HG02642 (cell line): ENCODE results near the gene ACTA2.

Experiments
- ATAC-seq: cut with Tn5 transposase; IDR thresholded peaks from one replicate; pipeline ENCODE4 v1.9.1; 2021; ENCODE audit warnings: mild to moderate bottlenecking; ENCODE audit not compliant: unreplicated experiment, poor library complexity

ACTA2 gene

DNA sequence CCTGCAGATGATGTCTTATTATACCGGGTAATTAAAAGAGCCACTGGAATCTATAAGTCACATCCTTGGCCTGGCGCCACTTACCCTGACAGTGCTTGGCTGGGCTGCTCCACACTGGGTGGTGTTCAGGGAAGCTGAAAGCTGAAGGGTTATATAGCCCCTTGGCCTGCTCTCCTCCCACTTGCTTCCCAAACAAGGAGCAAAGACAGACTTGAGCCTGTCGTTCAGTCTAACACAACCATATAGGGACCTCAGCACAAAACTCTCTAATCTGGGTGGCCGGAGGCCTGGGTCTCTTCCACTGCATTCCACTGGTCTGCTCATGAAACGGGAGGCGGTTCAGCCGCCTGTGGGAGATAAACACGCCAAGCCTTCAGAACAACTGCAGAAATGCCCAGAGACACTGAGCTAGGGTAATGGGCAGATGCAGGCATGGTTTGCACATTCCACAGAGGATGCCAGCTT lies at the start of gene ACTA2:
Gene ACTA2 (minus strand): TSS at position 127 of the 465 bp plus-strand sequence. CDS start 3,843 bp downstream, outside the sequence.
- ATAC-seq = no peak

DNA sequence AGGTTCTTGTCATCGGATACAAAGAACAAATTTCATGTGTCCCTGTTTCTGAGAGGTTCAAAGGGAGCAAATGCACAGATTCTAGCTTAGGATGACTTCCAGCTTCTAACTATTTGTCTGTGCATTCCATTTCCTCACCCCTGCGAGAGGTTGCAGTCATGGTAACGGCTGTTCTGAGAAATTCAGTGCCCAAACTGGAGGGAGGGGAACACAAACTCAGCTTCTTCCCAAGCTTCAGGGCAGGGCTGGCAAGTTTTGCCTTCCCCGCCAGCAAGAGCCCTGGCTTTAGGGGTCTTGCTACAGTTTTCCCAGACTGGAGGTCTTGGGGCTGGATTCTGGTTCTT lies 49.1 kb upstream of the ACTA2 start:
- ATAC-seq = no peak

DNA sequence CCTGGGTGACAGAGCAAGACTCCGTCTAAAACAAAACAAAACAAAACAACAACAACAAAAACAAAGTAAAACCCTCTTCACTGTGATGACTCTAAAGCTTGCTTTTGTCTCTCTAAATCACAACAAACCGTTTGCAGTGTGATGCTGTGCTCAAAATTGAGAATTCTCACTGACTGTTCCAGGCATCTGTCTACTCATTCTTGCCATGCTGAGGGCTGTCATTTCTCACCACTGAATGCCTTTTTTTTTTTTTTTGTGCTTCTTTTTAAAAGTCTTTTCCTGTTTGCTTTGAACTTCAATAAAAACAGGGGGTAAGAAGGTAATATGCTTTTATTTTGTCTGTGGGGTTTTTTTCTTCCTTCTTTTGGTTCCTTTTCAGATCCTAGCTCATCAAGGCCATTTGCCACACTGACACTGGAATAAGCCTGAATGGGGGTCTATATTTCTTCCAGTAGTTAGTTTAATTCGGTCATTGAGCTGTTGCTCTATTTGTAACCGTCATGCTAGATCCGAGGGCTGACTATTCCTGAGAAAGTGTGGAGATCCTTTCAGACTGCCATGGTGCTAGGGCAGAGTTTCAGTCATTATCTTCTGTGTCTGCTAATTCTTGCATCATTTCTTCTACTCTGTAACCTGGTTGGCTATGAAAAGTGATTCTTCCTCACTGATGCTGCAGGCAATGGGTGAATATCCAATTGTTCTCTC lies 48.6 kb upstream of the ACTA2 start:
- no peak for ATAC-seq

DNA sequence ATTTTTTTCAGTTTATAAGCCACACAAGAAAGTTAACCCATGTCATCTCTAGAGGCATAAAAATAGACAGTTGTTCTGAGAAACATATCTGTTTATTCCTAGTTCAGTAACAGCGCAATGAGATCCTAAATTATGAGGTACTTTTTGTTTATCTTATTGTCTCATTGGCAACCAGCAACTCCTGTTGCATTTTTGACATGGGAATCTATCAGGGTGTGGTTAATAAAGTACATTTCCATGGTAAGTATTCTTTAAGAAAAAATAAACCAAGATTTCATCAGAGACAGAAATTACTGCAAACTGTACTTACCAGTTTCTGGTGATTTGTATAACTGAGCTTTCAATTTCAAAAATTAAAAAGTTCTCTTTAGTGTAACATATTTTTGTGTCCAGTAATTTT lies 47.1 kb upstream of the ACTA2 start:
- no peak for ATAC-seq

DNA sequence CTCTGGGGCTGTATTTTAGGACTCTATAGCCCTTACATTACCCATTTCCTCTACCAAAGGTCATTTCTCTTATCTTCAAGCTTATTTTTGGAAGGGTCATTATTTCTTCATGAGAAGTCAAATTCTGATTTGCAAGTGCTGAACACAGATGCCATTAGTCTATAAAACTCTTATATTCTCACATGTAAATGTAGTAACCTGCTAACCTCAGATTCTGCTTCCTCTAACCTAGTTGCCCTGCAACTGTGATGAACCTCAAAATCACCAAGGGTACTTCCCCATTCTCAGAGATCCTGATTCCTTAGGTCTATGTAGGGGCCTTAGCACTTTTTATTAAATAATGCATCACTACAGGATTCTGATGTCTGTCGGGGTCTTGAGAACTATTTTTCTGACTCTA lies 44.4 kb upstream of the ACTA2 start:
- ATAC-seq = no peak

DNA sequence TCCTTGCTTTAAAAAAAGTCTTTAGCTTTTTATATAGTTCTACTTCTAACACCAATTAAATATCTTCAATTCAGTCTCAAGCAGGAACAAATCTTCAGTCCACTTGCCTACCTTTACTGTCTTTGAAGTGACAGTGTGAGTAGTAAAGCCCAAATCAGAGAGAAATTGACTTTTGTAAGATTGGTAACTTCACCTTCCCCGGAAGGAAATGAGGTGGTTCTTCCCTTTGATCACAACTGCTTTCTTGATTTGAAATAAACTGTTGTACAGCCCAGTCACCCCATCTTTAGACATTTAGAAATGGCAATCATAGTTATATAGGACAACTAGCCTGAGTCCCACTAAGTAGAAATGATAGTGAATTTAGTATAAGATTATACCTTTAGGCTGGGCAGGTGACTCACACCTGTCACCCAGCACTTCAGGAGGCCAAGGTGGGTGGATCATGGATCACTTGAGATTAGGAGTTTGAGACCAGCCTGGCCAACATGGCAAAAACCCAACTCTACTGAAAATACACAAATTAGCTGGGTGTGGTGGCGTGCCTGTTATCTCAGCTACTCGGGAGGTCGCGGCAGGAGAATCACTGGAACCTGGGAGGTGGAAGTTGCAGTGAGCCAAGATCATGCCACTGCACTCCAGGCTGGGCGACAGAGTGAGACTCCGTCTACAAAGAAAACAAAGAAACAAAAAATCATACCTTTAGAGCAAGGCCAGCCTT lies 42.7 kb upstream of the ACTA2 start:
- ATAC-seq = no peak

DNA sequence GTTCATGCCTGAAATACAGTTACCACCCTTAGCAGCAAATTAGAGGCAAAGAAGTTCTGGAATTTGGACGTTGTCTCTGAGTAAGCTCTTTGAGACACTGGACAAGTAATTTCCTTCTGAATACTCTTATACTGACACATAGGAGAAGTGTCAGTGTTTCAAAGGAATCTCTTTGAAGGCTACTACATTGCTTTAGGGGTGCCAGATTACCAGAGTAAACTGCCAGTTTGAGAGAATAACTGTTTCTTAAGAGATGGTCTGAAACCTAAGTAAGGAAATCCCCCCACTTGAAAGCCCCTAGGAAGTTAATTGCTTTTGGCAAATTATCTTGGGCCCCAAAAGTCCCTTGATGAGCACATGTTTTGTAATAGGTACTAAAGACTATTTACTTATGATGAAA lies 41.4 kb upstream of the ACTA2 start:
- ATAC-seq = no peak

DNA sequence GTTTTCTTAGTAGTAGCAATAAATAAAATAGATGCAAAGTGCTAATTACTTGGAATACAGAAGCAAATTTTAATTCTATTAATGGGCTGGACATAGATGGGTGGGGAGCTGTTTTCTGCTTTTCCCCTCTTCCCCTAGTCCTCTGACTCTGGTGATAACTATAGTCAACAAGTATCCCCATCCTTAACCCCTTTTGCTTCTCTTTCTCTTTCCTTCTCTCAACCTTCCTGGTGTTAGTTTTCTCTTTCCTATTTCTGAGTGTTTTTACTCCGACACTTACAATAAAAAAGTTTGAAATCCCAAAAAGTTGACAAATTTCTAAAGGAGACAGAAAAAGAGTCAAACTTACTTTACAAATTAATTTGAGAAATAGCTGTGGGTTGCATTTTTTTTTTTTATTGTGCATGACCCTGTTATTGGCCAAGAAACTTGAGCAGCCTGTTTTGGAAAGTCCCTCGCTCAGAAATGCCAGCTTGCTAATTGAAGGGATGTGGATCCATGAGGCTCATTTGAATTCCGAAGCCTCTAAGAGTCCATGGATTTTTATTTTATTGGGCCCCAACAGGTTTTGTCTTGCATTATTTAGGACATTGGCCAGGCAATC lies 40.5 kb upstream of the ACTA2 start:
- ATAC-seq = no peak

DNA sequence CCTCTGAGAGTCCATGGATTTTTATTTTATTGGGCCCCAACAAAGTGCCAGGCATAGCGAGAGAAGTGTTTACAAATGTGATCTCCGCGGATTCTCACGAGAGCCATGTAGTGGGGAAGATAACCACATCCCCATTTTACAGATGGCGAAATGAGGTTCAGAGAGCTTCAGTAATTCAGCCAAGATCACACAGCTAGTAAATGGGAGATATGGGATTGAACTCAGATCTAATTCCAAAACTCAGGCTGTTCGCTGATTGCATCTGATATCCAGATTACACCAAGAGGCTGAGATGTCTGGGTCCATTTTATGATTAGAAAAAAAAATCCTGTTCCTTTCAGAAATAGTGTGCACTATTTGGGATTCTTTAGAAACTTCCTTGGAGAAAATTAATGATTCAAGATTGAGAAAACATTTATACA lies 39.3 kb upstream of the ACTA2 start:
- ATAC-seq = no peak

DNA sequence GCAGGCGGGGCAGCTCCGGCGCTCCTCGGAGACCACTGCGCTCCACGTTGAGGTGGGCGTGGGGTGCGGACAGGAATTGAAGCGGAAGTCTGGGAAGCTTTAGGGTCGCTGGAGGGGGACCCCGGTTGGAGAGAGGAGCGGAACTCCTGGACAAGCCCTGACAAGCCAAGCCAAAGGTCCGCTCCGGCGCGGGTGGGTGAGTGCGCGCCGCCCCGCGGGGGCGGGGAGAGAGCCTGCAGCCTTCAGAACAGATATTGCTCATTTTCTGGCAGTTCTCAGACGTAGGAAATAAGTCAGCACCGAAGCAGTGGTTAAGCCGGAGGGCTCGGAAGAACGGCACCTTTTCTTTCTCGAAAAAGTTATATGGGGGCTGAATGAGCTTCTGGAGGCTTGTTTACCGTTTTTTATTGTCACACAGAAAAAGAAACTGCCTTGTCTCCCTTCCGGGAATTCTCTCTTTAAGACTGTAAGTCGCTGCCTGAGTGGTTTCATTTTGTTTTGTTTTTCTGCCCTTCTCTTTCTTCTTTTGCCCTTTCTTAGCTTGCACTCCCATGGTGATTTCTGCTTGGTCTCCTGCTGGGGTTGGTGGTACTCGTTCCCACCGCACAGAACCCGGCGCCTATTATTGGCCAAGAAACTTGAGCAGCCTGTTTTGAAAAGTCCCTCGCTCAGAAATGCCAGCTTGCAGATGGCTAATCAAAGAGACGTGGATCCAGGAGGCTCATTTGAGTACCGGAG lies 38.8 kb upstream of the ACTA2 start:
- peak; percentile 53 for ATAC-seq

DNA sequence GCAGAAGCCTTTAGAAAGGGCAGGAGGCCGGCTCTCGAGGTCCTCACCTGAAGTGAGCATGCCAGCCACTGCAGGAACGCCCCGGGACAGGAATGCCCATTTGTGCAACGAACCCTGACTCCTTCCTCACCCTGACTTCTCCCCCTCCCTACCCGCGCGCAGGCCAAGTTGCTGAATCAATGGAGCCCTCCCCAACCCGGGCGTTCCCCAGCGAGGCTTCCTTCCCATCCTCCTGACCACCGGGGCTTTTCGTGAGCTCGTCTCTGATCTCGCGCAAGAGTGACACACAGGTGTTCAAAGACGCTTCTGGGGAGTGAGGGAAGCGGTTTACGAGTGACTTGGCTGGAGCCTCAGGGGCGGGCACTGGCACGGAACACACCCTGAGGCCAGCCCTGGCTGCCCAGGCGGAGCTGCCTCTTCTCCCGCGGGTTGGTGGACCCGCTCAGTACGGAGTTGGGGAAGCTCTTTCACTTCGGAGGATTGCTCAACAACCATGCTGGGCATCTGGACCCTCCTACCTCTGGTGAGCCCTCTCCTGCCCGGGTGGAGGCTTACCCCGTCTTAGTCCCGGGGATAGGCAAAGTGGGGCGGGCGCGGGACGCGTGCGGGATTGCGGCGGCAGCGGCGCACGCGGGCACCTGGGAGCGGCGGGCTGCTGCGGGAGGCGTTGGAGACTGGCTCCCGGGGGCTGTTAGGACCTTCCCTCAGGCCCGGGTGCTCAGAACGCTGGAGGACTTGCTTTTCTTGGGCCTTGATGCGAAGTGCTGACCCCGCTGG lies 38.0 kb upstream of the ACTA2 start, which contains the start of gene FAS:
Gene FAS (plus strand): TSS at position 415 of the 777 bp plus-strand sequence. CDS start 79 bp downstream, at position 494.
- peak; percentile 76 for ATAC-seq

DNA sequence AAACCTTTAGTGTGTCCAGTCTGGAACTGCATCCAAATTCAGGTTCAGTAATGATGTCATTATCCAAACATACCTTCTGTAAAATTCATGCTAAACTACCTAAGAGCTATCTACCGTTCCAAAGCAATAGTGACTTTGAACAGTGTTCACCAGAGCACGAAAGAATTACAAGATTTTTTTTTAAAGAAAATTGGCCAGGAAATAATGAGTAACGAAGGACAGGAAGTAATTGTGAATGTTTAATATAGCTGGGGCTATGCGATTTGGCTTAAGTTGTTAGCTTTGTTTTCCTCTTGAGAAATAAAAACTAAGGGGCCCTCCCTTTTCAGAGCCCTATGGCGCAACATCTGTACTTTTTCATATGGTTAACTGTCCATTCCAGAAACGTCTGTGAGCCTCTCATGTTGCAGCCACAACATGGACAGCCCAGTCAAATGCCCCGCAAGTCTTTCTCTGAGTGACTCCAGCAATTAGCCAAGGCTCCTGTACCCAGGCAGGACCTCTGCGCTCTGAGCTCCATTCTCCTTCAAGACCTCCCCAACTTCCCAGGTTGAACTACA lies 37.3 kb upstream of the ACTA2 start:
- peak; percentile 0 for ATAC-seq

DNA sequence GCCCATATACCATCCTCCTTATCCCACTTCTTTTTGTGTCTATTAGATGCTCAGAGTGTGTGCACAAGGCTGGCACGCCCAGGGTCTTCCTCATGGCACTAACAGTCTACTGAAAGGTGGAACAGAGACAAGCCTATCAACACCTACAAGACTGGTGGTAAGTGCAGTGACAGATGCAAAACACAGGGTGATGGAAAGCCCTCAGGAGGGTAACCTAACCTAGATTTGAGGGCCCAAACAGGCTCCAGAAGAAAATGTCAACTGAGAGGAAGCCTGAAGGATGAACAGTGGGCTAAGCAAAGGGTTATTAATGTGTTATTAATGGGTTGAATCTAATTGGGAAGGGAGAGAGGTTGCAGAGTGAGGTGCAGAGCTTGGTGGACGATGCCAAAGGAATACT lies 36.9 kb upstream of the ACTA2 start:
- ATAC-seq = no peak

DNA sequence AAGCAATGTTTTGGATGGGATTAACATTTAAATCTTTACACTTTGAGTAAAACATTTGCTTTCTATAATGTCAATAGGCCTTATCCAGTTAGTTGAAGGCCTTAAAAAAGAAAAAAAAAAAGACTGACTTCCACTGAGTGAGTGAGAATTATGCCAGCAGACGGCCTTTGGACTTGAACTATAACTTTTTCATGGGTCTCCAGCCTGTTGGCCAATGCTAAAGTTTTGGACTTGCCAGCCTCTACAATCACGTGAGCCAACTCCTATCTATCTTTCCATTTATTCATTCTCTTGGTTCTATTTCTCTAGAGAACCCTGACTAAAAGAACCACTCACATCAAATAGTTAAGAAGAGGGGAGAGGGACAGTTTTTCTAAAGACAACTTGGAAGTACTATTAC lies 35.3 kb upstream of the ACTA2 start:
- ATAC-seq = no peak

DNA sequence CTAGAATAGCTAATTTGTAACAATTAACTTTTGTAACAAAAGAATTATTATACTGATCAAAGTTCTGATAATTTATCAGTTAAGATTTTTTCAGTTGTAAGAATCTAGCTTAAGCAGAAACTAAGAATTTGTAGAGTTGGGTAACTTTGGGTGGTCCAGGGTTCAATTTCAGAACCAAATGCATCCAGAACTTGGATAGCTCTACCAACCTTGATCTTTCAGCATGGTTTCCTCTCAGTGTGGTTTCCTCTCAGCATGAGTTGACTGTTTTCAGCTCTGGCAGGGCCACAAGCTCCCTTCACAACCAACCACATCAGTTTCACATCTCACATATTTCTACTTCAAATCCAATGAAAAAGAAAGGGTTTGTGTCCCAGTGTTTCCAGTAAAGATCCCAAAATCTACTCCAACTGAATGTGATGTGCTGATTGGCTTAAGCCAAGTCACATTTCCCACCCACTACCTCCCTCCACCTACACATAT lies 34.7 kb upstream of the ACTA2 start:
- ATAC-seq = no peak

DNA sequence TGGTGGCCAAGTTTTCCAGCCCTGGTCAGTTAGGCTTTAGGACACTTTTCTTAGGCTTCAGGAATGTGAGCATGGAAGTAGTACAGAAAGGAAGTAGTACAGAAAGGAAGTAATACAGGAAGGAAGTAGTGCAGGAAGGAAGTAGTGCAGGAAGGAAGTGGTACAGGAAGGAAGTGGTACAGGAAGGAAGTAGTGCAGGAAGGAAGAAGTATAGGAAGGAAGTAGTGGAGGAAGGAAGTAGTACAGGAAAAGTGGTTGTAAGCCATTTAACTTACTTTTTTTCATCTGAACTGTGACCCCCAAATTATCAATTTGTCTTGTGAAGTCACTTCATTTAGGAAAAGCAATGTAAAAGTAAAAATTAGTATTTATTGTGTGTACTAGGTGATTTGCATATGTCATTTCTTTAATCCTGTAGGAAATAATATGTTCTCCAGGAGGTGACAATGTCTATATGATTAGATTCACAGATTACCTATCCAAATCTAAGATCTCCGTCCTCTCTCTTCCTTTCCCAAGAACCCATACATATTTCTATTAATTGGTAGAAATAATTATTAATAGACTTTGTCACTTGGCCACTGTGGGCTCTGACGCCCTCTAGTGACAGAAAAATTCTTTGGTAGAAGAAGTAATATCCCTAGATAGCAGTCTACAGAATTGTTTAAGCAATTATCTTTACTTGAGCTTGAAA lies 34.1 kb upstream of the ACTA2 start:
- no peak for ATAC-seq

DNA sequence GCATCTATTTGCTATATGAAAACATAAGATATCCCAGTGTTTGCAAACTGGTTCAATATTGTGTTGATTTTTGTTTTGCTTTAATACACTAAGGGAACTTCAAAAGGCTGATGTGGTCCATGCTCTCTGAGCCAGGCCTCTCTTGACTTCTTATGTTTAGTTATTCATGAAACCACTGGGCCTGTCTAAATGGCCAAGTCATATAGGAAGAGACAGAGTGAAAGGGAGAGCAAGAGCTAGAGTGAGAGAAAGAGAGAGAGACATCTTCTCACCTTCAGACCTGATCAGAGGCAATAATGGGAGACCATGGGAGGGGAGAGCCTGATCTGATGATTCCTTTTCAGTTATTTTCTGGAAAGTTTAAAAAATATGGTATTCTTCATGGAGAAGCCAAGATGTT lies 32.0 kb upstream of the ACTA2 start:
- no peak for ATAC-seq

DNA sequence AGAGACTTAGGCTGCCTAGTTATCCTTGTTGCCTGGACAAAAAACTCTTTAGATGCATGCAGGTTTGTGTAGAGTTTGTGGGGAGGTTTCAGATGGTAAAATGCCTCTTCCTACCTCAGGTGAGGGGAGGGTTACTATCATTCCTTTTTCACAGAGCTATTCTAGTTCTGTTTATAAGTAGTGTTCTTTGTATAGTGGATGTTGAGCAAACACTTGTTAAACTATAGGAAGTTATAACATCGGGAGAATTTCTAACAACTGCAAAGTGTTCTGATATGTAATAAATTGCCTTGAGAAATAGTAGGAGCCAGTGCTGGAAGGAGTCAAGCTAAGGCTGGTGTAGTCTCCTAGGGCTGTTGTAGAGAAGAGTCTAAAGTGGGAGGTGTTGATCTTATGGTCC lies 31.4 kb upstream of the ACTA2 start:
- no peak for ATAC-seq

DNA sequence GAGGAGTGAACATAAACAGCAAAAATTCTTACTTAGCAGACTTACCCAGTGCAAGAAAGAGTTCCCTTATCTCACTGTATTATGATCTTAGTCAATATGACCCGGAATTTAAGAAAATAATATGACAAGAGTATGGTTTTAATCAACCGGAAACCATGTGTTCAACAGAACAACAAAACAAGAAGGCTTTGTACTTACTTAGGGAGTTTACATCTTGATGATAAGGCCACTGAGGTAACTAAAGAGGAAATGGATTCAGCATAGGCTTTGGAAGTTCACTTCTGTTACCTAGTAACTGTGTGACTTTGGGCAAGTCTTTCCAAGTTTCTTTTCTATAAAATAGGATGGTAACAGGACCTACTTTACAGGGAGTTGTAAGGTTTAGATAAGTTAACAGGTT lies 30.6 kb upstream of the ACTA2 start:
- no peak for ATAC-seq
